Measurements from ENCODE around the gene PLAC8.

DNA sequence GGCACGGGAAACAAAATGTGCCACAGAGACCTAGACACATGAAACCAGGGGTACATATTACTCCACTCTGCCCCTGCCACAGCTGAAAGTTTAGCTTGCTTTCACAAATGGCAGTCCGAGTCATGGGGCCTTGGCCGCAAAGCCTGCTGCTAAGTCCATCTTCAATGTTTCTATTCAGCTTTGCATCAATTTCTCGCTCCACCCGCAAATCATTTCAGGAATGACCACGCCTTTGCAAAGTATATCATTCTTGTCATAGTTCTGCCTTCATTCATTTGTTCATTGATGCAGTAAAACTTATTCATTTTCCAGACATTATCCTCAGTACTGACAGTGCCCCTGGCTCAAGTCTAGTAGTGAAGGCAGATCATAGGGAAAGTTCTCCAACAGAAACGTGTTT lies 9.5 kb downstream of the PLAC8 start:
- TF ChIP-seq, protein P1, sequence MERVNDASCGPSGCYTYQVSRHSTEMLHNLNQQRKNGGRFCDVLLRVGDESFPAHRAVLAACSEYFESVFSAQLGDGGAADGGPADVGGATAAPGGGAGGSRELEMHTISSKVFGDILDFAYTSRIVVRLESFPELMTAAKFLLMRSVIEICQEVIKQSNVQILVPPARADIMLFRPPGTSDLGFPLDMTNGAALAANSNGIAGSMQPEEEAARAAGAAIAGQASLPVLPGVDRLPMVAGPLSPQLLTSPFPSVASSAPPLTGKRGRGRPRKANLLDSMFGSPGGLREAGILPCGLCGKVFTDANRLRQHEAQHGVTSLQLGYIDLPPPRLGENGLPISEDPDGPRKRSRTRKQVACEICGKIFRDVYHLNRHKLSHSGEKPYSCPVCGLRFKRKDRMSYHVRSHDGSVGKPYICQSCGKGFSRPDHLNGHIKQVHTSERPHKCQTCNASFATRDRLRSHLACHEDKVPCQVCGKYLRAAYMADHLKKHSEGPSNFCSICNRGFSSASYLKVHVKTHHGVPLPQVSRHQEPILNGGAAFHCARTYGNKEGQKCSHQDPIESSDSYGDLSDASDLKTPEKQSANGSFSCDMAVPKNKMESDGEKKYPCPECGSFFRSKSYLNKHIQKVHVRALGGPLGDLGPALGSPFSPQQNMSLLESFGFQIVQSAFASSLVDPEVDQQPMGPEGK (CRISPR knock-in tag; IDR thresholded peaks at IDR 0.05; ENCODE audit: borderline replicate concordance): no peak
- TF ChIP-seq, protein P2, sequence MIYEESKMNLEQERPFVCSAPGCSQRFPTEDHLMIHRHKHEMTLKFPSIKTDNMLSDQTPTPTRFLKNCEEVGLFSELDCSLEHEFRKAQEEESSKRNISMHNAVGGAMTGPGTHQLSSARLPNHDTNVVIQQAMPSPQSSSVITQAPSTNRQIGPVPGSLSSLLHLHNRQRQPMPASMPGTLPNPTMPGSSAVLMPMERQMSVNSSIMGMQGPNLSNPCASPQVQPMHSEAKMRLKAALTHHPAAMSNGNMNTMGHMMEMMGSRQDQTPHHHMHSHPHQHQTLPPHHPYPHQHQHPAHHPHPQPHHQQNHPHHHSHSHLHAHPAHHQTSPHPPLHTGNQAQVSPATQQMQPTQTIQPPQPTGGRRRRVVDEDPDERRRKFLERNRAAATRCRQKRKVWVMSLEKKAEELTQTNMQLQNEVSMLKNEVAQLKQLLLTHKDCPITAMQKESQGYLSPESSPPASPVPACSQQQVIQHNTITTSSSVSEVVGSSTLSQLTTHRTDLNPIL (CRISPR knock-in tag; IDR thresholded peaks at IDR 0.05; ENCODE audit: low read depth): no peak
- TF ChIP-seq, protein P3, sequence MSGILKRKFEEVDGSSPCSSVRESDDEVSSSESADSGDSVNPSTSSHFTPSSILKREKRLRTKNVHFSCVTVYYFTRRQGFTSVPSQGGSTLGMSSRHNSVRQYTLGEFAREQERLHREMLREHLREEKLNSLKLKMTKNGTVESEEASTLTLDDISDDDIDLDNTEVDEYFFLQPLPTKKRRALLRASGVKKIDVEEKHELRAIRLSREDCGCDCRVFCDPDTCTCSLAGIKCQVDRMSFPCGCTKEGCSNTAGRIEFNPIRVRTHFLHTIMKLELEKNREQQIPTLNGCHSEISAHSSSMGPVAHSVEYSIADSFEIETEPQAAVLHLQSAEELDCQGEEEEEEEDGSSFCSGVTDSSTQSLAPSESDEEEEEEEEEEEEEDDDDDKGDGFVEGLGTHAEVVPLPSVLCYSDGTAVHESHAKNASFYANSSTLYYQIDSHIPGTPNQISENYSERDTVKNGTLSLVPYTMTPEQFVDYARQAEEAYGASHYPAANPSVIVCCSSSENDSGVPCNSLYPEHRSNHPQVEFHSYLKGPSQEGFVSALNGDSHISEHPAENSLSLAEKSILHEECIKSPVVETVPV (CRISPR knock-in tag; IDR thresholded peaks at IDR 0.05): no peak
- no peak for TF ChIP-seq OSR1 (CRISPR knock-in tag; IDR thresholded peaks at IDR 0.05)
- TF ChIP-seq TOX (CRISPR knock-in tag; IDR thresholded peaks at IDR 0.05; ENCODE audit: borderline replicate concordance): no peak
- no peak for TF ChIP-seq BACH2 (CRISPR knock-in tag; IDR thresholded peaks at IDR 0.05; ENCODE audit: borderline replicate concordance)
- TF ChIP-seq GLIS3 (CRISPR knock-in tag; IDR thresholded peaks at IDR 0.05): no peak
- no peak for TF ChIP-seq CSDC2 (CRISPR knock-in tag; IDR thresholded peaks at IDR 0.05)
